DND-41 (cell line): ENCODE data around the gene SMARCAL1.

ENCODE experiments used
- CTCF ChIP-seq: IDR thresholded peaks from 2 replicates; pipeline ENCODE4 v1.5.1; 2012; ENCODE audit warnings: borderline replicate concordance, low read length, moderate library complexity, mild to moderate bottlenecking; ENCODE audit not compliant: poor library complexity, severe bottlenecking; ENCODE audit errors: extremely low read depth
- EZH2 ChIP-seq: IDR thresholded peaks from 3 replicates; pipeline ENCODE4 v1.6.1; 2012; ENCODE audit warnings: borderline replicate concordance, low read depth, mild to moderate bottlenecking, moderate library complexity, low read length, inconsistent platforms; ENCODE audit not compliant: severe bottlenecking

- TF ChIP-seq CTCF (no peak), EZH2 (no peak)
Measured at GRCh38 chr2:216453955-216454614, 41.8 kb downstream of the SMARCAL1 start.
